Measurements from ENCODE around the gene NRIP2. TPM values are rescaled to one million over a fixed set of nuclear protein-coding genes. Genes with fewer than 3 reads are reported as not detected.

Gene NRIP2
- total RNA-seq, 1 donor from 2014 or later, result not detected

DNA sequence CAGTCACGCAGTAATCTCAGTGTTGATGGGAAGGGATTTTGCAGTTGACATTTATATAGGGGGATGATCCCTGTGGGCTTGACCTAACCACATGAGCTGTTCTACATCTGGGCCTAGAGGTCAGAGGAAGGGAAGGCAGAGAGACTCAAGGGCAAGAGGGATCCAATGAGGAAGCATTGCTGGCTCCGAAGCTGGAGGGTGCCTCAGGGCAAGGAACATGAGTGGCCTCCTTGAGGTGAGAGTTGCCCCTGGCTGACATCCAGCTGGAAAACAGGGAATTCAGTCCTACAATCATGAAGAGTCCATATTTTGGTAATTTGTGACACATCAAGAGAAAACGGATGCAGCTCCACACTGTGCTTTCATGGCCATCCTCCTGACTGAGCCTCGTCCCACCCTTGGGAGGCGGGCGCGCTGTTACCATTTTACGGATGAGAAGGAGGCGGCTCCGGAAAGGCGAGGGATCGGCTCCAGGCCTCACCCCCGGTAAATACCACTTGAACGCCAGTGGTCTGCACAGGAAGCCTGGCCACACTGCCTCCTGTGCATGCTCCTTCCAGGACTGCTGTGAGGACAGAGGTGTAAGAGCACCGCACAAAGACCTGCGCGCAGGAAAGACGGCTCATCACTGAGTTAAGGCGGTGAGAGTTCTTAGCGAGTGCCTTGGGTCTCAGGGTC lies 58.6 kb downstream of the NRIP2 start:
- TF ChIP-seq, protein P1, sequence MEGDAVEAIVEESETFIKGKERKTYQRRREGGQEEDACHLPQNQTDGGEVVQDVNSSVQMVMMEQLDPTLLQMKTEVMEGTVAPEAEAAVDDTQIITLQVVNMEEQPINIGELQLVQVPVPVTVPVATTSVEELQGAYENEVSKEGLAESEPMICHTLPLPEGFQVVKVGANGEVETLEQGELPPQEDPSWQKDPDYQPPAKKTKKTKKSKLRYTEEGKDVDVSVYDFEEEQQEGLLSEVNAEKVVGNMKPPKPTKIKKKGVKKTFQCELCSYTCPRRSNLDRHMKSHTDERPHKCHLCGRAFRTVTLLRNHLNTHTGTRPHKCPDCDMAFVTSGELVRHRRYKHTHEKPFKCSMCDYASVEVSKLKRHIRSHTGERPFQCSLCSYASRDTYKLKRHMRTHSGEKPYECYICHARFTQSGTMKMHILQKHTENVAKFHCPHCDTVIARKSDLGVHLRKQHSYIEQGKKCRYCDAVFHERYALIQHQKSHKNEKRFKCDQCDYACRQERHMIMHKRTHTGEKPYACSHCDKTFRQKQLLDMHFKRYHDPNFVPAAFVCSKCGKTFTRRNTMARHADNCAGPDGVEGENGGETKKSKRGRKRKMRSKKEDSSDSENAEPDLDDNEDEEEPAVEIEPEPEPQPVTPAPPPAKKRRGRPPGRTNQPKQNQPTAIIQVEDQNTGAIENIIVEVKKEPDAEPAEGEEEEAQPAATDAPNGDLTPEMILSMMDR (conservative IDR thresholded peaks at IDR 0.05), result no peak
- DNase-seq (ENCODE audit: low read depth, low spot score), result no peak
- Mint-ChIP-seq H3K4me1 (no peaks in the 10 kb centered on the region), H3K9me3 (no peaks in the 10 kb centered on the region), H3K27me3 (ENCODE audit: low read depth) (no peaks in the 10 kb centered on the region), H3K36me3 (ENCODE audit: low read depth) (no peaks in the 10 kb centered on the region), H3K27ac (ENCODE audit: unreplicated experiment) (no peak overlapping the region), H3K4me3 (no peak overlapping the region)

DNA sequence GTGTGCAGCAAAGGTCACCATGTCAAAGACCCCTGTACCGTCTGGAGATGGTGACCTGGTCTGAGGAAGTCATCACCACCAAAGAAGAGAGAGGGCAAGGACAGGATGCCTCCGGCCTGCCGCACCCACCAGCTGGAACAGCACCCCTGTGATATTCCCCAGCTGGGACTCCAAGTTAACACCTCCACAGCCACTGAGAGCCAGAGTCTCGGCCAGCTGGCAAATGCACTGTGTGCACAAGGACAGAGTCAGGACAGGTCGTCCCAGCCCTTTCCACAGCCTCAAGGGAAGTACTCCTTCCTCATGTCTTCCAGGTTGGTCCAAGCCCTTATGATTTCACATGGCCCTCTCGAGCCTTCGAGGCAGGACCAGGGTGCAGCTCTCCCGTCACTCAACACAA lies 59.4 kb downstream of the NRIP2 start:
- TF ChIP-seq, protein P1 (conservative IDR thresholded peaks at IDR 0.05), result no peak
- no peak overlapping the region for H3K27ac Mint-ChIP-seq (ENCODE audit: unreplicated experiment)
- no peaks in the 10 kb centered on the region for H3K27me3 Mint-ChIP-seq (ENCODE audit: low read depth)
- DNase-seq (ENCODE audit: low read depth, low spot score), result no peak
- no peak overlapping the region for H3K4me3 Mint-ChIP-seq
- H3K9me3 Mint-ChIP-seq, result peaks cover 3% of the 10 kb centered on the region
- H3K4me1 Mint-ChIP-seq, result peaks cover 2% of the 10 kb centered on the region
- no peaks in the 10 kb centered on the region for H3K36me3 Mint-ChIP-seq (ENCODE audit: low read depth)

Other genes with a start within 250 kb of the NRIP2 start
- 102 and 113 TPM in 2 replicates for gene FKBP4, start 40.1 kb downstream of the NRIP2 start, total RNA-seq
- gene ITFG2, start 22.4 kb downstream of the NRIP2 start, total RNA-seq, result 38.8 and 43.5 TPM in 2 replicates
- gene TEX52, start 22.0 kb upstream of the NRIP2 start, total RNA-seq, result 0.25 TPM in 1 of 2 replicates, not detected in the other
- 147 and 149 TPM in 2 replicates for gene FOXM1, start 42.1 kb upstream of the NRIP2 start, total RNA-seq
- 55.5 and 60.5 TPM in 2 replicates for gene RHNO1, start 42.2 kb upstream of the NRIP2 start, total RNA-seq
- 28.8 and 30.2 TPM in 2 replicates for gene TULP3, start 55.9 kb upstream of the NRIP2 start, total RNA-seq
- gene TEAD4, start 124.4 kb upstream of the NRIP2 start, total RNA-seq, result 28.6 and 30.9 TPM in 2 replicates
- 22.8 and 23.8 TPM in 2 replicates for gene TSPAN9, start 242.3 kb upstream of the NRIP2 start, total RNA-seq

Data from neural crest cell (in vitro differentiated cells).